IMR-90 (cell line): Measurements from ENCODE around the gene WDR91. TPM values are rescaled to one million over a fixed set of nuclear protein-coding genes. Genes with fewer than 3 reads are reported as not detected.

Experiments
- ATAC-seq: fragments of 200-7000 bp; cut with Tn5 transposase; 2 replicates; pipeline ENCODE4 v1.9.1; 2020; ENCODE audit warnings: low read depth, mild to moderate bottlenecking, moderate library complexity
- BruUV-seq: library from RNA; stranded (reverse); fragments of 400-500 nt; replicated peaks from 2 replicates; lab custom pipeline; 2021; lab: Mats Ljungman, UMichigan
- CTCF ChIA-PET: fragments of 300-600 bp; formaldehyde crosslinking; extraction: SDS; loops from one replicate; lab custom pipeline; 2021; ENCODE audit warnings: antibody characterized with exemption; lab: Yijun Ruan, JAX
- POLR2A ChIA-PET: fragments of 300-600 bp; sonication (Branson Sonifier 250); formaldehyde crosslinking; loops from one replicate; lab custom pipeline; 2022; ENCODE audit warnings: antibody characterized with exemption; ENCODE audit not compliant: unreplicated experiment; lab: Charles Lee
- DNase-seq: peaks from one replicate; pipeline ENCODE4 v3.0.0; 2013
- H2AFZ ChIP-seq: replicated peaks from 2 replicates; pipeline ENCODE3; 2013; ENCODE audit warnings: low read length, mild to moderate bottlenecking; ENCODE audit not compliant: poor library complexity
- H2AK5ac ChIP-seq: 2 replicates; pipeline ENCODE4 v1.6.1; 2013; ENCODE audit warnings: low read depth, low read length, inconsistent platforms
- H2AK9ac ChIP-seq: replicated peaks from 2 replicates; pipeline ENCODE3; 2013; ENCODE audit warnings: mild to moderate bottlenecking, low read depth, low read length, moderate library complexity; ENCODE audit not compliant: poor library complexity
- H2BK120ac ChIP-seq: 2 replicates; pipeline ENCODE4 v1.6.1; 2013; ENCODE audit warnings: low read depth, low read length, inconsistent platforms
- H2BK15ac ChIP-seq: 3 replicates; pipeline ENCODE4 v1.6.1; 2013; ENCODE audit warnings: low read depth, low read length, inconsistent platforms
- H2BK20ac ChIP-seq: 2 replicates; pipeline ENCODE4 v1.6.1; 2013; ENCODE audit warnings: low read depth, mild to moderate bottlenecking, inconsistent platforms, low read length, moderate library complexity
- H2BK5ac ChIP-seq: 2 replicates; pipeline ENCODE4 v1.6.1; 2013; ENCODE audit warnings: mild to moderate bottlenecking, low read depth, low read length, inconsistent platforms; ENCODE audit not compliant: poor library complexity, severe bottlenecking
- H3K14ac ChIP-seq: replicated peaks from 2 replicates; pipeline ENCODE4 v1.6.1; 2013; ENCODE audit warnings: low read depth, low read length, inconsistent platforms
- H3K18ac ChIP-seq: 2 replicates; pipeline ENCODE4 v1.6.1; 2013; ENCODE audit warnings: low read depth, low read length, control low read depth
- H3K23ac ChIP-seq: 2 replicates; pipeline ENCODE4 v1.6.1; 2013; ENCODE audit warnings: low read depth, low read length, inconsistent platforms
- H3K27ac ChIP-seq: 2 replicates; pipeline ENCODE4 v1.5.1; 2013; ENCODE audit warnings: mild to moderate bottlenecking, control low read depth, low read length; ENCODE audit not compliant: insufficient read depth
- H3K27me3 ChIP-seq: 2 replicates; pipeline ENCODE4 v1.6.1; 2013; ENCODE audit warnings: low read length; ENCODE audit not compliant: control insufficient read depth, insufficient read depth
- H3K36me3 ChIP-seq: 2 replicates; pipeline ENCODE4 v1.6.1; 2013; ENCODE audit warnings: low read length, mixed read lengths; ENCODE audit not compliant: control insufficient read depth, insufficient read depth
- H3K4ac ChIP-seq: 2 replicates; pipeline ENCODE4 v1.6.1; 2013; ENCODE audit warnings: low read depth, low read length, inconsistent platforms
- H3K4me1 ChIP-seq: 2 replicates; pipeline ENCODE4 v1.6.1; 2013; ENCODE audit warnings: low read length, mixed read lengths; ENCODE audit not compliant: control insufficient read depth, insufficient read depth
- H3K4me2 ChIP-seq: 2 replicates; pipeline ENCODE4 v1.6.1; 2013; ENCODE audit warnings: low read depth, mild to moderate bottlenecking, control low read depth, low read length, moderate library complexity
- H3K4me3 ChIP-seq: 2 replicates; pipeline ENCODE4 v1.5.1; 2013; ENCODE audit warnings: low read depth, mild to moderate bottlenecking, control low read depth, low read length, moderate library complexity; ENCODE audit not compliant: insufficient read depth
- H3K56ac ChIP-seq: 2 replicates; pipeline ENCODE4 v1.6.1; 2013; ENCODE audit warnings: low read length, inconsistent platforms; ENCODE audit not compliant: insufficient read depth; ENCODE audit errors: extremely low read depth
- H3K79me1 ChIP-seq, 2 experiments: 2 replicates each; pipeline ENCODE4 v1.6.1; 2013; ENCODE audit warnings: low read length in 2 of 2, inconsistent platforms in 1 of 2, low read depth in 1 of 2
- H3K9ac ChIP-seq: 2 replicates; pipeline ENCODE4 v1.6.1; 2013; ENCODE audit warnings: low read depth, low read length, control low read depth
- H3K9me1 ChIP-seq: 2 replicates; pipeline ENCODE4 v1.6.1; 2013; ENCODE audit warnings: low read length, inconsistent platforms; ENCODE audit not compliant: insufficient read depth
- H3K9me3 ChIP-seq: 2 replicates; pipeline ENCODE4 v1.6.1; 2013; ENCODE audit warnings: low read length; ENCODE audit not compliant: control insufficient read depth, insufficient read depth
- H4K20me1 ChIP-seq: 2 replicates; pipeline ENCODE4 v1.6.1; 2013; ENCODE audit warnings: low read length, inconsistent platforms; ENCODE audit not compliant: insufficient read depth
- H4K5ac ChIP-seq: 2 replicates; pipeline ENCODE4 v1.6.1; 2013; ENCODE audit warnings: mild to moderate bottlenecking, low read depth, low read length, control low read depth
- H4K8ac ChIP-seq, 2 experiments: 2 replicates each; pipeline ENCODE4 v1.6.1; 2013; ENCODE audit warnings: low read depth in 2 of 2, low read length in 2 of 2, control low read depth in 1 of 2, inconsistent platforms in 1 of 2
- H4K91ac ChIP-seq: 2 replicates; pipeline ENCODE4 v1.6.1; 2013; ENCODE audit warnings: low read depth, low read length, inconsistent platforms; ENCODE audit not compliant: insufficient read depth
- BHLHE40 ChIP-seq: fragments of 150-350 bp; IDR thresholded peaks from 2 replicates; pipeline ENCODE4 v1.6.1; 2016; ENCODE audit warnings: mild to moderate bottlenecking, low read depth, low read length
- CEBPB ChIP-seq: IDR thresholded peaks from 2 replicates; pipeline ENCODE4 v1.6.1; 2012; ENCODE audit warnings: low read depth, low read length, improper control_type of control experiment
- CHD1 ChIP-seq: IDR thresholded peaks from 2 replicates; pipeline ENCODE4 v1.6.1; 2012; ENCODE audit warnings: low read depth, low read length, improper control_type of control experiment
- FOS ChIP-seq: fragments of 150-350 bp; IDR thresholded peaks from 2 replicates; pipeline ENCODE4 v1.6.1; 2016; ENCODE audit warnings: low read depth, low read length
- MAFK ChIP-seq: IDR thresholded peaks from 2 replicates; pipeline ENCODE4 v1.6.1; 2012; ENCODE audit warnings: low read depth, low read length, improper control_type of control experiment
- MAZ ChIP-seq: IDR thresholded peaks from 2 replicates; pipeline ENCODE4 v1.6.1; 2012; ENCODE audit warnings: low read depth, mild to moderate bottlenecking, low read length, improper control_type of control experiment, moderate library complexity, borderline replicate concordance
- MXI1 ChIP-seq: IDR thresholded peaks from 2 replicates; pipeline ENCODE4 v1.6.1; 2012; ENCODE audit warnings: low read depth, mild to moderate bottlenecking, low read length, moderate library complexity, borderline replicate concordance
- NFE2L2 ChIP-seq: fragments of 150-350 bp; IDR thresholded peaks from 2 replicates; pipeline ENCODE4 v1.6.1; 2016; ENCODE audit warnings: low read depth, mild to moderate bottlenecking, low read length
- POLR2A ChIP-seq: IDR thresholded peaks from 2 replicates; pipeline ENCODE4 v1.6.1; 2012; ENCODE audit warnings: mild to moderate bottlenecking, low read depth, low read length
- RAD21 ChIP-seq: IDR thresholded peaks from 2 replicates; pipeline ENCODE4 v1.6.1; 2012; ENCODE audit warnings: low read length, improper control_type of control experiment
- RCOR1 ChIP-seq: IDR thresholded peaks from 2 replicates; pipeline ENCODE4 v1.6.1; 2012; ENCODE audit warnings: mild to moderate bottlenecking, low read length, improper control_type of control experiment; ENCODE audit not compliant: insufficient replicate concordance
- RFX5 ChIP-seq: IDR thresholded peaks from 2 replicates; pipeline ENCODE4 v1.8.0; 2012; ENCODE audit warnings: low read depth, mild to moderate bottlenecking, low read length, moderate library complexity
- SMC3 ChIP-seq: fragments of 150-350 bp; IDR thresholded peaks from 2 replicates; pipeline ENCODE4 v1.6.1; 2016; ENCODE audit warnings: low read depth, mild to moderate bottlenecking, antibody characterized with exemption, low read length, moderate library complexity
- USF2 ChIP-seq: fragments of 150-350 bp; IDR thresholded peaks from 2 replicates; pipeline ENCODE4 v1.6.1; 2017; ENCODE audit warnings: mild to moderate bottlenecking, antibody characterized with exemption, low read length, low read depth
- WGBS, 2 experiments: methylation state at CpG; one replicate each; pipeline versions ENCODE4 v1.1.5 to v1.1.7; 2013; ENCODE audit warnings: missing lambda C conversion rate in 2 of 2; ENCODE audit not compliant: insufficient read length in 1 of 2; ENCODE audit errors: extremely low coverage in 2 of 2; 5-methylcytosine and 5-hydroxymethylcytosine counted together
- dilution Hi-C: fragments of 300-500 bp; cut with HindIII; formaldehyde crosslinking; loops from one replicate; pipeline ENCODE4 v1.14.3; 2018; ENCODE audit warnings: low sequenced_read_pairs; ENCODE audit not compliant: unreplicated experiment
- in situ Hi-C: fragments of 300-500 bp; cut with MboI; formaldehyde crosslinking; loops from 3 replicates; pipeline ENCODE4 v1.14.3; 2019; ENCODE audit warnings: low sequenced_read_pairs, inconsistent platforms, mixed read lengths
- intact Hi-C: fragments of 100-400 bp; cut with micrococcal nuclease; formaldehyde crosslinking; loops from 2 replicates; pipeline ENCODE4 v1.10.0; 2022
- polyA plus RNA-seq, 3 experiments: library from polyadenylated mRNA; depleted of rRNA; stranded (reverse); fragments of >200 nt; gene quantifications; 2 replicates each; pipeline ENCODE4 v1.2.3, GENCODE V29; 2012; ENCODE audit warnings: low replicate concordance in 1 of 3
- total RNA-seq: library from RNA; depleted of rRNA; stranded (reverse); fragments of >200 nt; gene quantifications from 2 replicates; pipeline ENCODE4 v1.2.3, GENCODE V29; 2012
- TF ChIP-seq, protein P1 (sequence below): conservative IDR thresholded peaks from 2 replicates; pipeline ENCODE4 v1.5.1; 2012; ENCODE audit warnings: mild to moderate bottlenecking, low read depth, low read length, improper control_type of control experiment
- TF ChIP-seq, protein P2 (sequence below): fragments of 150-350 bp; IDR thresholded peaks from 2 replicates; pipeline ENCODE4 v1.6.1; 2016; ENCODE audit warnings: low read depth, mild to moderate bottlenecking, low read length, moderate library complexity, borderline replicate concordance

WDR91 gene
- total and polyA plus RNA-seq, 2 of the 4 experiments (the other 2 are of a cell fraction) = 5.2 to 10.3 TPM

- Histone ChIP-seq H2BK120ac (no peak overlapping the region), H3K27ac (no peak overlapping the region), H3K18ac (no peak overlapping the region), H3K79me1 (no peaks in the 10 kb centered on the region), H3K4me1 (no peaks in the 10 kb centered on the region), H3K27me3 (peaks cover 35% of the 10 kb centered on the region), H4K91ac (no peak overlapping the region), H3K4ac (no peak overlapping the region), H3K9me3 (no peaks in the 10 kb centered on the region), H2AK9ac (no peak overlapping the region), H3K4me3 (no peak overlapping the region), H3K36me3 (no peaks in the 10 kb centered on the region), H4K5ac (no peak overlapping the region), H3K56ac (no peak overlapping the region), H2BK15ac (no peak overlapping the region), H2BK20ac (no peak overlapping the region), H2AFZ (no peak overlapping the region), H4K8ac (no peak overlapping the region), H3K9ac (no peak overlapping the region), H3K23ac (no peak overlapping the region), H3K4me2 (no peak overlapping the region), H4K20me1 (no peaks in the 10 kb centered on the region), H2AK5ac (no peak overlapping the region), H3K9me1 (no peaks in the 10 kb centered on the region), H3K14ac (no peak overlapping the region), H2BK5ac (no peak overlapping the region)
- in situ Hi-C loops = no loop called here
- no peak for TF ChIP-seq MAZ
- no peak for TF ChIP-seq MAFK
- no peak for TF ChIP-seq BHLHE40
- TF ChIP-seq, protein P1, sequence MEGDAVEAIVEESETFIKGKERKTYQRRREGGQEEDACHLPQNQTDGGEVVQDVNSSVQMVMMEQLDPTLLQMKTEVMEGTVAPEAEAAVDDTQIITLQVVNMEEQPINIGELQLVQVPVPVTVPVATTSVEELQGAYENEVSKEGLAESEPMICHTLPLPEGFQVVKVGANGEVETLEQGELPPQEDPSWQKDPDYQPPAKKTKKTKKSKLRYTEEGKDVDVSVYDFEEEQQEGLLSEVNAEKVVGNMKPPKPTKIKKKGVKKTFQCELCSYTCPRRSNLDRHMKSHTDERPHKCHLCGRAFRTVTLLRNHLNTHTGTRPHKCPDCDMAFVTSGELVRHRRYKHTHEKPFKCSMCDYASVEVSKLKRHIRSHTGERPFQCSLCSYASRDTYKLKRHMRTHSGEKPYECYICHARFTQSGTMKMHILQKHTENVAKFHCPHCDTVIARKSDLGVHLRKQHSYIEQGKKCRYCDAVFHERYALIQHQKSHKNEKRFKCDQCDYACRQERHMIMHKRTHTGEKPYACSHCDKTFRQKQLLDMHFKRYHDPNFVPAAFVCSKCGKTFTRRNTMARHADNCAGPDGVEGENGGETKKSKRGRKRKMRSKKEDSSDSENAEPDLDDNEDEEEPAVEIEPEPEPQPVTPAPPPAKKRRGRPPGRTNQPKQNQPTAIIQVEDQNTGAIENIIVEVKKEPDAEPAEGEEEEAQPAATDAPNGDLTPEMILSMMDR = no peak
- TF ChIP-seq CHD1 = no peak
- no peak for TF ChIP-seq USF2
- TF ChIP-seq RAD21 = no peak
- TF ChIP-seq MXI1 = no peak
- TF ChIP-seq RFX5 = no peak
- no peak for TF ChIP-seq FOS
- TF ChIP-seq, protein P2, sequence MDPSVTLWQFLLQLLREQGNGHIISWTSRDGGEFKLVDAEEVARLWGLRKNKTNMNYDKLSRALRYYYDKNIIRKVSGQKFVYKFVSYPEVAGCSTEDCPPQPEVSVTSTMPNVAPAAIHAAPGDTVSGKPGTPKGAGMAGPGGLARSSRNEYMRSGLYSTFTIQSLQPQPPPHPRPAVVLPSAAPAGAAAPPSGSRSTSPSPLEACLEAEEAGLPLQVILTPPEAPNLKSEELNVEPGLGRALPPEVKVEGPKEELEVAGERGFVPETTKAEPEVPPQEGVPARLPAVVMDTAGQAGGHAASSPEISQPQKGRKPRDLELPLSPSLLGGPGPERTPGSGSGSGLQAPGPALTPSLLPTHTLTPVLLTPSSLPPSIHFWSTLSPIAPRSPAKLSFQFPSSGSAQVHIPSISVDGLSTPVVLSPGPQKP = no peak
- no peak for TF ChIP-seq SMC3
- no peak for TF ChIP-seq CEBPB
- TF ChIP-seq RCOR1 = no peak
- no peak for TF ChIP-seq POLR2A
- TF ChIP-seq NFE2L2 = no peak
- ATAC-seq = no peak
- ChIA-PET POLR2A (no interaction called here), CTCF (no interaction called here)
- dilution Hi-C loops = no loop called here
- WGBS, 2 experiments = 20% methylated on average over 1 of the region's 9 CpGs; no CpG with 5 or more reads in 1 of the 2 experiments
- BruUV-seq = no TSS peak
- intact Hi-C loops = no loop called here
- no peak for DNase-seq
Observed at GRCh38 chr7:135240441-135240840, 29.1 kb upstream of the WDR91 start.
